HG03460 (cell line): ENCODE results near the gene LTB.

Experiments used
- ATAC-seq: cut with Tn5 transposase; IDR thresholded peaks from one replicate; pipeline ENCODE4 v1.9.1; 2021; ENCODE audit not compliant: unreplicated experiment

Gene LTB

DNA sequence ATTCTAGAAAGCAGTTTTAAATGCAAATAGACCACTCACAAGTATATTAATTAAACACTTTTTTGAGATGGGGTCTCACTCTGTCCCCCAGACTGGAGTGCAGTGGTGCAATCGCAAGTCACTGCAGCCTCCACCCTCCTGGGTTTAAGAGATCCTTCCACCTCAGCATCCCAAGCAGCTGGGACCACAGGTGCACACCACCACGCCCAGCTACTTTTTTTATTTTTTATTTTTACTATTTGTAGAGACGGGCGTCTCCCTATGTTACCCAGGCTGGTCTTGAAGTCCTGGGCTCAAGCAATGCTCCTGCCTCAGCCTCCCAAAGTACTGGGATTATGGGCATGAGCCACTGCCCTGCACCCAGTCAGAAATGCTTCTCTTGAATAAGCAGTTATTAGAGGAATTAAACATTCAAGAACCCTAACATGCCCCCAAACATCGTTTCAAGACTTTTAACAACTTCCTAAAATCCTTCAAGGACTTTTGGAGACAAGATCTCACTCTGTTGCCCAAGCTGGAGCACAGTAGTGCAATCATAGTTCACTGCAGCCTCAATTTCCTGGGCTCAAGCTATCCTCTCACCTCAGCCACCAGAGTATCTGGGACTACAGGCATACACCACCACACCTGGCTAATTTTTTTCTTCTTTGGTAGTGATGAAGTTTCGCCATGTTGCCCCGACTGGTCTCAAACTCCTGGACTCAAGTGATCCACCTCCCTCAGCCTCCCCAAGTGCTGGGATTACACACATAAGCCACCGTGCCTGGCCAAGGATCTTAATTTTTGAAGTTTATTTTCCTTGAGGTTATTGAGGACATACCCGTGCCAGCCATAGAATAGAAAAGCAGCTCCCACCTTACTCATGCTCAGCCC lies 50.2 kb downstream of the LTB start:
- no peak for ATAC-seq

GRCh38 chr6:31531162-31531561 lies 51.1 kb downstream of the LTB start:
- ATAC-seq: no peak

GRCh38 chr6:31530659-31531058 lies 51.6 kb downstream of the LTB start:
- no peak for ATAC-seq
